ENCODE data around the gene MUC3A. TPM values are rescaled to one million over a fixed set of nuclear protein-coding genes. Genes with fewer than 3 reads are reported as not detected.

Gene MUC3A
- total RNA-seq, 4 donors from 2014 or later = under 0.01 to 0.23 TPM; not detected in 2

- WGBS = 59% methylated on average over 9 of the region's 9 CpGs
- Histone ChIP-seq H3K4me1 (no peaks in the 10 kb centered on the region), H3K9me3 (peaks cover 0 to 11% (median 3%) of the 10 kb centered on the region in 4 donors), H3K36me3 (no peaks in the 10 kb centered on the region), H3K27ac (replicated peaks in 1 of 4) (no peak overlapping the region), H3K4me3 (no peak overlapping the region), H3K27me3 (peaks cover 0 to 31% (median 0%) of the 10 kb centered on the region in 4 donors)
- intact Hi-C loops (cut with DNase I) = no loop called here
- TF ChIP-seq EP300 (IDR thresholded peaks at IDR 0.05) (no peak), POLR2AphosphoS5 (IDR thresholded peaks at IDR 0.05) (no peak), CTCF (IDR thresholded peaks at IDR 0.05) (no peak), POLR2A (IDR thresholded peaks at IDR 0.05; ENCODE audit: low read depth) (no peak)
- DNase-seq (ENCODE audit: extremely low spot score) = no peak
These were observed 7.1 kb upstream of the MUC3A start for GRCh38 chr7:100942045-100942774.

GRCh38 chr7:100943693-100944092 is 5.6 kb upstream of the MUC3A start:
- no peak overlapping the region for H3K4me3 ChIP-seq
- no peaks in the 10 kb centered on the region for H3K4me1 ChIP-seq
- no peak overlapping the region for H3K27ac ChIP-seq (replicated peaks in 1 of 4)
- peaks cover 0 to 32% (median 0%) of the 10 kb centered on the region in 4 donors for H3K27me3 ChIP-seq
- WGBS = 72% methylated on average over 4 of the region's 5 CpGs
- intact Hi-C loops (cut with DNase I) = no loop called here
- peaks cover 0 to 11% (median 3%) of the 10 kb centered on the region in 4 donors for H3K9me3 ChIP-seq
- no peak for DNase-seq (ENCODE audit: extremely low spot score)
- no peaks in the 10 kb centered on the region for H3K36me3 ChIP-seq
- no peak for TF ChIP-seq POLR2A (IDR thresholded peaks at IDR 0.05; ENCODE audit: low read depth)
- no peak for TF ChIP-seq POLR2AphosphoS5 (IDR thresholded peaks at IDR 0.05)
- no peak for TF ChIP-seq EP300 (IDR thresholded peaks at IDR 0.05)
- TF ChIP-seq CTCF (IDR thresholded peaks at IDR 0.05) = no peak

- WGBS = 88% methylated on average over 4 of the region's 4 CpGs
- Histone ChIP-seq H3K27me3 (peaks cover 0 to 36% (median 0%) of the 10 kb centered on the region in 4 donors), H3K9me3 (peaks cover 0 to 11% (median 3%) of the 10 kb centered on the region in 4 donors), H3K36me3 (no peaks in the 10 kb centered on the region), H3K4me3 (no peak overlapping the region), H3K27ac (replicated peaks in 1 of 4) (no peak overlapping the region), H3K4me1 (no peaks in the 10 kb centered on the region)
- TF ChIP-seq POLR2AphosphoS5 (IDR thresholded peaks at IDR 0.05) = no peak
- no peak for TF ChIP-seq EP300 (IDR thresholded peaks at IDR 0.05)
- TF ChIP-seq CTCF (IDR thresholded peaks at IDR 0.05) = no peak
- no peak for TF ChIP-seq POLR2A (IDR thresholded peaks at IDR 0.05; ENCODE audit: low read depth)
- DNase-seq (ENCODE audit: extremely low spot score) = no peak
- intact Hi-C loops (cut with DNase I) = no loop called here
These were observed 5.2 kb upstream of the MUC3A start for GRCh38 chr7:100944138-100944537.

- peaks cover 0 to 53% (median 8%) of the 10 kb centered on the region in 4 donors for H3K27me3 ChIP-seq
- TF ChIP-seq CTCF (IDR thresholded peaks at IDR 0.05) (no peak), POLR2A (IDR thresholded peaks at IDR 0.05; ENCODE audit: low read depth) (no peak), POLR2AphosphoS5 (IDR thresholded peaks at IDR 0.05) (no peak), EP300 (IDR thresholded peaks at IDR 0.05) (no peak)
- 83% methylated on average over 4 of the region's 4 CpGs for WGBS
- peaks cover 0 to 6% (median 3%) of the 10 kb centered on the region in 4 donors for H3K9me3 ChIP-seq
- intact Hi-C loops (cut with DNase I) = no loop called here
- no peak overlapping the region for H3K4me3 ChIP-seq
- H3K27ac ChIP-seq (replicated peaks in 1 of 4) = no peak overlapping the region
- no peaks in the 10 kb centered on the region for H3K36me3 ChIP-seq
- no peaks in the 10 kb centered on the region for H3K4me1 ChIP-seq
- no peak for DNase-seq (ENCODE audit: extremely low spot score)
These were observed 3.2 kb upstream of the MUC3A start for GRCh38 chr7:100946111-100946510.

Data from esophagus muscularis mucosa (tissue), 4 donors.